Measurements from ENCODE around the gene LAMC3. TPM values are rescaled to one million over a fixed set of nuclear protein-coding genes. Genes with fewer than 3 reads are reported as not detected.

Gene LAMC3
- total and polyA plus RNA-seq, 3 donors from 2014 or later, result 35.9 to 136 (median 86.3) TPM

- intact Hi-C loops (cut with DNase I; ENCODE audit: low total_unique reads), result no loop called here
- Histone ChIP-seq H3K4me3 (no peak overlapping the region), H3K27ac (no peak overlapping the region), H3K36me3 (ENCODE audit: low read depth, missing control alignments) (no peaks in the 10 kb centered on the region), H3K4me1 (no peaks in the 10 kb centered on the region), H3K9me3 (no peaks in the 10 kb centered on the region), H3K27me3 (no peaks in the 10 kb centered on the region)
- TF ChIP-seq CTCF (IDR thresholded peaks at IDR 0.05) (no peak), POLR2A (IDR thresholded peaks at IDR 0.05) (no peak)
- WGBS, 2 donors, result 72 to 84% methylated on average over 10 of the region's 10 CpGs
- no peak for DNase-seq
Observed at GRCh38 chr9:130987738-130988399, 21.1 kb upstream of the LAMC3 start.

- no peaks in the 10 kb centered on the region for H3K27me3 ChIP-seq
- no peaks in the 10 kb centered on the region for H3K9me3 ChIP-seq
Observed at GRCh38 chr9:130988400-130988747, 20.6 kb upstream of the LAMC3 start.

GRCh38 chr9:130988905-130989304, 20.1 kb upstream of the LAMC3 start:
- H3K9me3 ChIP-seq, result no peaks in the 10 kb centered on the region
- H3K4me3 ChIP-seq, result no peak overlapping the region
- H3K27me3 ChIP-seq, result no peaks in the 10 kb centered on the region
- TF ChIP-seq CTCF (IDR thresholded peaks at IDR 0.05), result no peak
- no peak for TF ChIP-seq POLR2A (IDR thresholded peaks at IDR 0.05)
- no peaks in the 10 kb centered on the region for H3K4me1 ChIP-seq
- WGBS, 2 donors, result 86 to 90% methylated on average over 9 of the region's 9 CpGs
- H3K36me3 ChIP-seq (ENCODE audit: low read depth, missing control alignments), result no peaks in the 10 kb centered on the region
- intact Hi-C loops (cut with DNase I; ENCODE audit: low total_unique reads), result no loop called here
- H3K27ac ChIP-seq, result no peak overlapping the region
- no peak for DNase-seq

More at GRCh38 chr9:130988400-130988747, 20.6 kb upstream of the LAMC3 start:
- Histone ChIP-seq H3K4me3 (no peak overlapping the region), H3K27ac (no peak overlapping the region), H3K4me1 (no peaks in the 10 kb centered on the region), H3K36me3 (ENCODE audit: low read depth, missing control alignments) (no peaks in the 10 kb centered on the region)
- intact Hi-C loops (cut with DNase I; ENCODE audit: low total_unique reads), result no loop called here
- no peak for TF ChIP-seq CTCF (IDR thresholded peaks at IDR 0.05)
- no peak for TF ChIP-seq POLR2A (IDR thresholded peaks at IDR 0.05)
- DNase-seq, result no peak
- 64 to 98% methylated on average over 2 of the region's 2 CpGs for WGBS, 2 donors

GRCh38 chr9:130989391-130989790, 19.6 kb upstream of the LAMC3 start:
- no peaks in the 10 kb centered on the region for H3K27me3 ChIP-seq
- H3K36me3 ChIP-seq (ENCODE audit: low read depth, missing control alignments), result no peaks in the 10 kb centered on the region
- no peak overlapping the region for H3K4me3 ChIP-seq
- H3K27ac ChIP-seq, result no peak overlapping the region
- TF ChIP-seq POLR2A (IDR thresholded peaks at IDR 0.05), result no peak
- no peak for TF ChIP-seq CTCF (IDR thresholded peaks at IDR 0.05)
- WGBS, 2 donors, result 89 to 91% methylated on average over 11 to 13 of the region's 18 CpGs
- intact Hi-C loops (cut with DNase I; ENCODE audit: low total_unique reads), result no loop called here
- H3K9me3 ChIP-seq, result no peaks in the 10 kb centered on the region
- no peak for DNase-seq
- no peaks in the 10 kb centered on the region for H3K4me1 ChIP-seq

GRCh38 chr9:130989891-130990290, 19.1 kb upstream of the LAMC3 start:
- Histone ChIP-seq H3K4me1 (no peaks in the 10 kb centered on the region), H3K9me3 (no peaks in the 10 kb centered on the region), H3K27me3 (no peaks in the 10 kb centered on the region), H3K36me3 (ENCODE audit: low read depth, missing control alignments) (no peaks in the 10 kb centered on the region), H3K27ac (no peak overlapping the region), H3K4me3 (no peak overlapping the region)
- intact Hi-C loops (cut with DNase I; ENCODE audit: low total_unique reads), result no loop called here
- TF ChIP-seq CTCF (IDR thresholded peaks at IDR 0.05), result no peak
- no peak for TF ChIP-seq POLR2A (IDR thresholded peaks at IDR 0.05)
- DNase-seq, result no peak
- WGBS, 2 donors, result 80 to 88% methylated on average over 2 to 22 of the region's 22 CpGs

Measured in testis (tissue), 3 donors.